WTC11 (cell line): ENCODE results near the gene ARFGAP2. TPM values are rescaled to one million over a fixed set of nuclear protein-coding genes. Genes with fewer than 3 reads are reported as not detected.

Source experiments
- ATAC-seq: fragments of 200-7000 bp; cut with Tn5 transposase; 2 replicates; pipeline ENCODE4 v1.10.0; 2021; ENCODE audit warnings: mild to moderate bottlenecking, moderate library complexity
- CTCF ChIA-PET: fragments of 300-600 bp; sonication (Branson Sonifier 250); formaldehyde crosslinking; loops from one replicate; lab custom pipeline; 2021; ENCODE audit warnings: antibody characterized with exemption; lab: Charles Lee
- POLR2A ChIA-PET: fragments of 350-600 bp; sonication (Branson Sonifier 250); formaldehyde crosslinking; loops from one replicate; lab custom pipeline; 2021; ENCODE audit warnings: antibody characterized with exemption; lab: Charles Lee
- DNase-seq: peaks from one replicate; pipeline ENCODE4 v3.0.0; 2021; ENCODE audit warnings: low spot score
- H3K27ac Mint-ChIP-seq: 2 replicates; pipeline ENCODE4 v1.8.0; 2021; ENCODE audit warnings: mixed read lengths
- H3K27me3 Mint-ChIP-seq: 2 replicates; pipeline ENCODE4 v1.8.0; 2021; ENCODE audit warnings: low read depth, mild to moderate bottlenecking, moderate library complexity, mixed read lengths
- H3K36me3 Mint-ChIP-seq: 2 replicates; pipeline ENCODE4 v1.8.0; 2021; ENCODE audit warnings: mixed read lengths
- H3K4me1 Mint-ChIP-seq: 2 replicates; pipeline ENCODE4 v1.8.0; 2022; ENCODE audit warnings: mixed read lengths
- H3K4me3 Mint-ChIP-seq: 2 replicates; pipeline ENCODE4 v1.8.0; 2021; ENCODE audit warnings: mild to moderate bottlenecking, moderate library complexity, mixed read lengths
- H3K9me3 Mint-ChIP-seq: 2 replicates; pipeline ENCODE4 v1.8.0; 2021; ENCODE audit warnings: mixed read lengths
- ATF1 ChIP-seq: sonication (generic); formaldehyde crosslinking; IDR thresholded peaks from 2 replicates; pipeline ENCODE4 v1.8.1; 2023; ENCODE audit warnings: mild to moderate bottlenecking, moderate library complexity, missing genetic modification reagents
- ERG ChIP-seq: fragments of 250-450 bp; sonication (Bioruptor Pico); IDR thresholded peaks from 2 replicates; pipeline ENCODE4 v1.8.0; 2021; ENCODE audit warnings: mild to moderate bottlenecking
- FOXK1 ChIP-seq: sonication (generic); formaldehyde crosslinking; IDR thresholded peaks from 2 replicates; pipeline ENCODE4 v1.8.0; 2022; ENCODE audit warnings: mild to moderate bottlenecking, moderate library complexity, missing genetic modification reagents
- FOXP1 ChIP-seq: sonication (generic); formaldehyde crosslinking; IDR thresholded peaks from 2 replicates; pipeline ENCODE4 v1.8.0; 2022; ENCODE audit warnings: missing genetic modification reagents, mild to moderate bottlenecking, moderate library complexity, borderline replicate concordance
- FOXP4 ChIP-seq: sonication (generic); formaldehyde crosslinking; IDR thresholded peaks from 2 replicates; pipeline ENCODE4 v1.8.0; 2022; ENCODE audit warnings: mild to moderate bottlenecking, missing genetic modification reagents
- GTF2I ChIP-seq: fragments of 250-450 bp; sonication (Bioruptor Pico); conservative IDR thresholded peaks from 2 replicates; pipeline ENCODE4 v1.4.0; 2021; ENCODE audit warnings: mild to moderate bottlenecking
- HMGXB4 ChIP-seq: sonication (generic); formaldehyde crosslinking; IDR thresholded peaks from 2 replicates; pipeline ENCODE4 v1.8.1; 2023; ENCODE audit warnings: mild to moderate bottlenecking, moderate library complexity, missing genetic modification reagents
- KAT7 ChIP-seq: sonication (generic); formaldehyde crosslinking; IDR thresholded peaks from 2 replicates; pipeline ENCODE4 v1.8.1; 2023; ENCODE audit warnings: missing genetic modification reagents, mild to moderate bottlenecking, borderline replicate concordance
- MLX ChIP-seq: sonication (generic); formaldehyde crosslinking; IDR thresholded peaks from 2 replicates; pipeline ENCODE4 v1.8.1; 2023; ENCODE audit warnings: mild to moderate bottlenecking, missing genetic modification reagents, moderate library complexity
- MXD4 ChIP-seq: fragments of 250-450 bp; sonication (Bioruptor Pico); IDR thresholded peaks from 2 replicates; pipeline ENCODE4 v1.8.0; 2021; ENCODE audit warnings: mild to moderate bottlenecking, moderate library complexity, borderline replicate concordance
- NFE2L1 ChIP-seq: sonication (generic); formaldehyde crosslinking; IDR thresholded peaks from 2 replicates; pipeline ENCODE4 v1.8.1; 2023; ENCODE audit warnings: missing genetic modification reagents
- NR2C2 ChIP-seq: sonication (generic); formaldehyde crosslinking; IDR thresholded peaks from 2 replicates; pipeline ENCODE4 v1.8.0; 2022; ENCODE audit warnings: mild to moderate bottlenecking, missing genetic modification reagents
- NR3C1 ChIP-seq: sonication (generic); formaldehyde crosslinking; conservative IDR thresholded peaks from 2 replicates; pipeline ENCODE4 v1.8.1; 2023; ENCODE audit warnings: low read depth, mild to moderate bottlenecking, missing genetic modification reagents
- PREB ChIP-seq: sonication (generic); formaldehyde crosslinking; IDR thresholded peaks from 2 replicates; pipeline ENCODE4 v1.8.1; 2022; ENCODE audit warnings: mild to moderate bottlenecking, missing genetic modification reagents, moderate library complexity, borderline replicate concordance
- TCF7 ChIP-seq: sonication (generic); formaldehyde crosslinking; IDR thresholded peaks from 2 replicates; pipeline ENCODE4 v1.8.0; 2022; ENCODE audit warnings: mild to moderate bottlenecking, low read depth, missing genetic modification reagents, moderate library complexity
- ZBTB21 ChIP-seq: sonication (generic); formaldehyde crosslinking; IDR thresholded peaks from 2 replicates; pipeline ENCODE4 v1.8.1; 2023; ENCODE audit warnings: mild to moderate bottlenecking, missing genetic modification reagents, borderline replicate concordance
- ZMAT4 ChIP-seq: fragments of 250-450 bp; sonication (Bioruptor Pico); IDR thresholded peaks from 2 replicates; pipeline ENCODE4 v1.9.0; 2021; ENCODE audit warnings: mild to moderate bottlenecking
- ZNF232 ChIP-seq: sonication (generic); formaldehyde crosslinking; IDR thresholded peaks from 2 replicates; pipeline ENCODE4 v1.8.0; 2022; ENCODE audit warnings: mild to moderate bottlenecking, missing genetic modification reagents
- ZNF396 ChIP-seq: fragments of 250-450 bp; sonication (Bioruptor Pico); IDR thresholded peaks from 2 replicates; pipeline ENCODE4 v1.8.0; 2021; ENCODE audit warnings: mild to moderate bottlenecking, moderate library complexity, borderline replicate concordance
- ZNF425 ChIP-seq: fragments of 250-450 bp; sonication (Bioruptor Pico); conservative IDR thresholded peaks from 2 replicates; pipeline ENCODE4 v1.9.0; 2021; ENCODE audit warnings: mild to moderate bottlenecking
- total RNA-seq: library from RNA; stranded (reverse); gene quantifications from 3 replicates; pipeline ENCODE4 v1.2.3, GENCODE V29; 2021

ARFGAP2 gene
- total RNA-seq, 1 experiment from 2014 or later = 73.0 TPM

- TF ChIP-seq FOXP4 (no peak), ZNF396 (CRISPR knock-in tag) (no peak), ZBTB21 (CRISPR knock-in tag) (no peak), GTF2I (CRISPR knock-in tag) (peak; percentile 91), HMGXB4 (CRISPR knock-in tag) (peak; percentile 68), FOXP1 (0 out of 2 replicates have a peak, but pooled peaks have one; percentile 4), MLX (no peak), NFE2L1 (CRISPR knock-in tag) (no peak), KAT7 (CRISPR knock-in tag) (no peak), NR3C1 (CRISPR knock-in tag) (no peak), MXD4 (no peak), TCF7 (CRISPR knock-in tag) (no peak), ZMAT4 (no peak), ERG (peak; percentile 43; the same call in 1 of the 2 replicates), NR2C2 (no peak)
- TF ChIP-seq, all 79 proteins: peak for 9
Observed at GRCh38 chr11:47186700-47187695, 10.3 kb upstream of the ARFGAP2 start (continued).

GRCh38 chr11:47186076-47186699 lies 9.5 kb upstream of the ARFGAP2 start, which contains the start of gene PACSIN3:
Gene PACSIN3 (minus strand): TSS chr11:47186434. CDS start chr11:47182727, 3,707 bp downstream.
- H3K4me1 Mint-ChIP-seq = peaks cover 19% of the 10 kb centered on the region
- POLR2A ChIA-PET = interaction anchor here (0.5 to 5.1 kb wide), 13 partner anchors 8 to 274 kb away, joined by 3 to 114 read pairs (median 6); partner anchors contain the start of genes ACP2, DDB2 and NR1H3
- ATAC-seq = peak; percentile 8
- H3K4me3 Mint-ChIP-seq = peak within 1 kb of the TSS; percentile 81
- peaks cover 9% of the 10 kb centered on the region for H3K27me3 Mint-ChIP-seq
- H3K27ac Mint-ChIP-seq = peak within 1 kb of the TSS; percentile 86
- DNase-seq = peak; percentile 69
- no peaks in the 10 kb centered on the region for H3K9me3 Mint-ChIP-seq
- peaks cover 3% of the 10 kb centered on the region; the same call in 1 of the 2 replicates for H3K36me3 Mint-ChIP-seq
- TF ChIP-seq ZNF425 (CRISPR knock-in tag) = no peak
- TF ChIP-seq PREB (CRISPR knock-in tag) = no peak
- TF ChIP-seq ZBTB21 (CRISPR knock-in tag) = peak; percentile 37; the same call in 1 of the 2 replicates
- TF ChIP-seq ZNF232 = no peak
- no peak for TF ChIP-seq FOXK1 (CRISPR knock-in tag)
- TF ChIP-seq ATF1 (CRISPR knock-in tag) = no peak
- CTCF ChIA-PET = interaction anchor here (1.0 to 4.9 kb wide), 15 partner anchors 8 to 803 kb away, joined by 3 to 101 read pairs (median 11); partner anchors contain the start of genes ACP2, DDB2 and NR1H3
